ENCODE data around the gene SPTBN1.

SPTBN1 gene

GRCh38 chr2:54435325-54436226, 20.6 kb upstream of the SPTBN1 start:
- no peaks in the 10 kb centered on the region for H3K9me3 ChIP-seq (ENCODE audit: low read length)
- H3K9ac ChIP-seq (ENCODE audit: low read length): no peak overlapping the region
- no peaks in the 10 kb centered on the region for H3K27me3 ChIP-seq (ENCODE audit: control insufficient read depth in 1 of 2, insufficient read depth in 2 of 2, low read length in 2 of 2)
- H3K36me3 ChIP-seq (ENCODE audit: insufficient read depth, low read length): no peaks in the 10 kb centered on the region
- peaks cover 12% of the 10 kb centered on the region for H3K4me1 ChIP-seq (ENCODE audit: insufficient read depth, low read length)
- no peak overlapping the region for H3K4me3 ChIP-seq (ENCODE audit: low read depth in 1 of 2, low read length in 2 of 2)
- no peak overlapping the region for H3K27ac ChIP-seq (ENCODE audit: low read depth, low read length)

GRCh38 chr2:54437588-54437987, 18.5 kb upstream of the SPTBN1 start:
- Histone ChIP-seq H3K27me3 (ENCODE audit: control insufficient read depth in 1 of 2, insufficient read depth in 2 of 2, low read length in 2 of 2) (no peaks in the 10 kb centered on the region), H3K9ac (ENCODE audit: low read length) (no peak overlapping the region), H3K4me3 (ENCODE audit: low read depth in 1 of 2, low read length in 2 of 2) (no peak overlapping the region), H3K36me3 (ENCODE audit: insufficient read depth, low read length) (no peaks in the 10 kb centered on the region), H3K4me1 (ENCODE audit: insufficient read depth, low read length) (peaks cover 2% of the 10 kb centered on the region), H3K9me3 (ENCODE audit: low read length) (no peaks in the 10 kb centered on the region), H3K27ac (ENCODE audit: low read depth, low read length) (no peak overlapping the region)

GRCh38 chr2:54438271-54438670, 17.9 kb upstream of the SPTBN1 start:
- Histone ChIP-seq H3K4me1 (ENCODE audit: insufficient read depth, low read length) (no peaks in the 10 kb centered on the region), H3K36me3 (ENCODE audit: insufficient read depth, low read length) (no peaks in the 10 kb centered on the region), H3K27me3 (ENCODE audit: control insufficient read depth in 1 of 2, insufficient read depth in 2 of 2, low read length in 2 of 2) (no peaks in the 10 kb centered on the region), H3K9ac (ENCODE audit: low read length) (no peak overlapping the region), H3K9me3 (ENCODE audit: low read length) (no peaks in the 10 kb centered on the region), H3K4me3 (ENCODE audit: low read depth in 1 of 2, low read length in 2 of 2) (no peak overlapping the region), H3K27ac (ENCODE audit: low read depth, low read length) (no peak overlapping the region)

GRCh38 chr2:54439582-54439981, 16.5 kb upstream of the SPTBN1 start:
- H3K9ac ChIP-seq (ENCODE audit: low read length): no peak overlapping the region
- no peak overlapping the region for H3K27ac ChIP-seq (ENCODE audit: low read depth, low read length)
- H3K36me3 ChIP-seq (ENCODE audit: insufficient read depth, low read length): no peaks in the 10 kb centered on the region
- H3K9me3 ChIP-seq (ENCODE audit: low read length): no peaks in the 10 kb centered on the region
- no peak overlapping the region for H3K4me3 ChIP-seq (ENCODE audit: low read depth in 1 of 2, low read length in 2 of 2)
- H3K4me1 ChIP-seq (ENCODE audit: insufficient read depth, low read length): no peaks in the 10 kb centered on the region
- no peaks in the 10 kb centered on the region for H3K27me3 ChIP-seq (ENCODE audit: control insufficient read depth in 1 of 2, insufficient read depth in 2 of 2, low read length in 2 of 2)

GRCh38 chr2:54440050-54440449, 16.1 kb upstream of the SPTBN1 start:
- H3K27me3 ChIP-seq (ENCODE audit: control insufficient read depth in 1 of 2, insufficient read depth in 2 of 2, low read length in 2 of 2): no peaks in the 10 kb centered on the region
- H3K9me3 ChIP-seq (ENCODE audit: low read length): no peaks in the 10 kb centered on the region
- H3K27ac ChIP-seq (ENCODE audit: low read depth, low read length): no peak overlapping the region
- no peaks in the 10 kb centered on the region for H3K36me3 ChIP-seq (ENCODE audit: insufficient read depth, low read length)
- H3K4me3 ChIP-seq (ENCODE audit: low read depth in 1 of 2, low read length in 2 of 2): no peak overlapping the region
- no peak overlapping the region for H3K9ac ChIP-seq (ENCODE audit: low read length)
- H3K4me1 ChIP-seq (ENCODE audit: insufficient read depth, low read length): no peaks in the 10 kb centered on the region

- H3K9ac ChIP-seq (ENCODE audit: low read length): no peak overlapping the region
- no peaks in the 10 kb centered on the region for H3K4me1 ChIP-seq (ENCODE audit: insufficient read depth, low read length)
- H3K27ac ChIP-seq (ENCODE audit: low read depth, low read length): no peak overlapping the region
- H3K9me3 ChIP-seq (ENCODE audit: low read length): no peaks in the 10 kb centered on the region
- no peaks in the 10 kb centered on the region for H3K36me3 ChIP-seq (ENCODE audit: insufficient read depth, low read length)
- H3K27me3 ChIP-seq (ENCODE audit: control insufficient read depth in 1 of 2, insufficient read depth in 2 of 2, low read length in 2 of 2): no peaks in the 10 kb centered on the region
- H3K4me3 ChIP-seq (ENCODE audit: low read depth in 1 of 2, low read length in 2 of 2): no peak overlapping the region
These were observed 11.6 kb upstream of the SPTBN1 start for GRCh38 chr2:54444503-54444902.

- Histone ChIP-seq H3K27me3 (ENCODE audit: control insufficient read depth in 1 of 2, insufficient read depth in 2 of 2, low read length in 2 of 2) (no peaks in the 10 kb centered on the region), H3K4me3 (ENCODE audit: low read depth in 1 of 2, low read length in 2 of 2) (no peak overlapping the region), H3K27ac (ENCODE audit: low read depth, low read length) (no peak overlapping the region), H3K4me1 (ENCODE audit: insufficient read depth, low read length) (no peaks in the 10 kb centered on the region), H3K36me3 (ENCODE audit: insufficient read depth, low read length) (no peaks in the 10 kb centered on the region), H3K9ac (ENCODE audit: low read length) (no peak overlapping the region), H3K9me3 (ENCODE audit: low read length) (no peaks in the 10 kb centered on the region)
These were observed 10.0 kb upstream of the SPTBN1 start for GRCh38 chr2:54446122-54446521.

- Histone ChIP-seq H3K9me3 (ENCODE audit: low read length) (no peaks in the 10 kb centered on the region), H3K36me3 (ENCODE audit: insufficient read depth, low read length) (no peaks in the 10 kb centered on the region), H3K4me3 (ENCODE audit: low read depth in 1 of 2, low read length in 2 of 2) (no peak overlapping the region), H3K4me1 (ENCODE audit: insufficient read depth, low read length) (no peaks in the 10 kb centered on the region), H3K27me3 (ENCODE audit: control insufficient read depth in 1 of 2, insufficient read depth in 2 of 2, low read length in 2 of 2) (no peaks in the 10 kb centered on the region), H3K9ac (ENCODE audit: low read length) (no peak overlapping the region), H3K27ac (ENCODE audit: low read depth, low read length) (no peak overlapping the region)
These were observed 9.5 kb upstream of the SPTBN1 start for GRCh38 chr2:54446625-54447024.

GRCh38 chr2:54454548-54455130, 1.5 kb upstream of the SPTBN1 start:
- Histone ChIP-seq H3K27ac (ENCODE audit: low read depth, low read length) (no peak overlapping the region), H3K27me3 (ENCODE audit: control insufficient read depth in 1 of 2, insufficient read depth in 2 of 2, low read length in 2 of 2) (no peaks in the 10 kb centered on the region), H3K36me3 (ENCODE audit: insufficient read depth, low read length) (no peaks in the 10 kb centered on the region), H3K9me3 (ENCODE audit: low read length) (no peaks in the 10 kb centered on the region), H3K4me1 (ENCODE audit: insufficient read depth, low read length) (peaks cover 17% of the 10 kb centered on the region), H3K9ac (ENCODE audit: low read length) (peak overlapping the region; percentile 54), H3K4me3 (ENCODE audit: low read depth in 1 of 2, low read length in 2 of 2) (peak overlapping the region; percentile 72 to 85)

- no peaks in the 10 kb centered on the region for H3K27me3 ChIP-seq (ENCODE audit: control insufficient read depth in 1 of 2, insufficient read depth in 2 of 2, low read length in 2 of 2)
- H3K9ac ChIP-seq (ENCODE audit: low read length): peak overlapping the region; percentile 54
- peaks cover 20% of the 10 kb centered on the region for H3K4me1 ChIP-seq (ENCODE audit: insufficient read depth, low read length)
- peak overlapping the region; percentile 72 to 85 for H3K4me3 ChIP-seq (ENCODE audit: low read depth in 1 of 2, low read length in 2 of 2)
- peak overlapping the region; percentile 84 for H3K27ac ChIP-seq (ENCODE audit: low read depth, low read length)
- H3K36me3 ChIP-seq (ENCODE audit: insufficient read depth, low read length): no peaks in the 10 kb centered on the region
- H3K9me3 ChIP-seq (ENCODE audit: low read length): no peaks in the 10 kb centered on the region
These were observed 980 bp upstream of the SPTBN1 start for GRCh38 chr2:54455131-54455562.

GRCh38 chr2:54456362-54456611, 160 bp downstream of the SPTBN1 start:
- peaks cover 20% of the 10 kb centered on the region for H3K4me1 ChIP-seq (ENCODE audit: insufficient read depth, low read length)
- no peak overlapping the region for H3K9ac ChIP-seq (ENCODE audit: low read length)
- peak overlapping the region in 1 of 2 donors; percentile 82 for H3K4me3 ChIP-seq (ENCODE audit: low read depth in 1 of 2, low read length in 2 of 2)
- peak overlapping the region; percentile 89 for H3K27ac ChIP-seq (ENCODE audit: low read depth, low read length)
- no peaks in the 10 kb centered on the region for H3K36me3 ChIP-seq (ENCODE audit: insufficient read depth, low read length)
- no peaks in the 10 kb centered on the region for H3K9me3 ChIP-seq (ENCODE audit: low read length)
- no peaks in the 10 kb centered on the region for H3K27me3 ChIP-seq (ENCODE audit: control insufficient read depth in 1 of 2, insufficient read depth in 2 of 2, low read length in 2 of 2)

All from muscle layer of colon (tissue), 2 donors.